IPS-15b (cell line): ENCODE data around the gene EDN1.
"Not testable (repeated sequence)": the region's sequence is repeated elsewhere in the genome, so short reads cannot be mapped to it uniquely, and the experiment has no call there.

Source experiments
- H3K27me3 ChIP-seq: one replicate; pipeline ENCODE4 v1.6.1; 2013; ENCODE audit warnings: low read length; ENCODE audit not compliant: control insufficient read depth, insufficient read depth
- H3K36me3 ChIP-seq: one replicate; pipeline ENCODE4 v1.6.1; 2013; ENCODE audit warnings: low read length; ENCODE audit not compliant: control insufficient read depth, insufficient read depth
- H3K4me1 ChIP-seq: one replicate; pipeline ENCODE4 v1.6.1; 2013; ENCODE audit warnings: mild to moderate bottlenecking, low read length; ENCODE audit not compliant: control insufficient read depth, insufficient read depth
- H3K4me3 ChIP-seq: one replicate; pipeline ENCODE4 v1.5.1; 2013; ENCODE audit warnings: low read depth, low read length
- H3K9ac ChIP-seq: one replicate; pipeline ENCODE4 v1.6.1; 2013; ENCODE audit warnings: low read depth, mild to moderate bottlenecking, low read length
- H3K9me3 ChIP-seq: one replicate; pipeline ENCODE4 v1.6.1; 2013; ENCODE audit warnings: mild to moderate bottlenecking, low read length; ENCODE audit not compliant: control insufficient read depth, insufficient read depth

EDN1 gene

GRCh38 chr6:12318749-12319148 is 28.6 kb downstream of the EDN1 start:
- H3K9ac ChIP-seq, result no peak overlapping the region
- no peaks in the 10 kb centered on the region for H3K36me3 ChIP-seq
- H3K4me3 ChIP-seq, result no peak overlapping the region
- H3K9me3 ChIP-seq, result no peaks in the 10 kb centered on the region
- H3K4me1 ChIP-seq, result no peaks in the 10 kb centered on the region
- H3K27me3 ChIP-seq, result no peaks in the 10 kb centered on the region

- H3K4me3 ChIP-seq, H3K27me3 ChIP-seq, H3K9ac ChIP-seq: not testable (repeated sequence)
These were observed 29.9 kb downstream of the EDN1 start for GRCh38 chr6:12320074-12320473.

GRCh38 chr6:12324099-12324498 is 33.9 kb downstream of the EDN1 start:
- H3K4me1 ChIP-seq, result peaks cover 27% of the 10 kb centered on the region
- H3K27me3 ChIP-seq, result no peaks in the 10 kb centered on the region
- H3K9ac ChIP-seq, result no peak overlapping the region
- no peaks in the 10 kb centered on the region for H3K9me3 ChIP-seq
- no peaks in the 10 kb centered on the region for H3K36me3 ChIP-seq
- no peak overlapping the region for H3K4me3 ChIP-seq

More at GRCh38 chr6:12320074-12320473, 29.9 kb downstream of the EDN1 start:
- not testable (repeated sequence) for H3K4me1 ChIP-seq, H3K9me3 ChIP-seq, H3K36me3 ChIP-seq

GRCh38 chr6:12324748-12325147 is 34.6 kb downstream of the EDN1 start:
- Histone ChIP-seq H3K9me3 (no peaks in the 10 kb centered on the region), H3K4me3 (no peak overlapping the region), H3K9ac (no peak overlapping the region), H3K4me1 (peaks cover 27% of the 10 kb centered on the region), H3K36me3 (no peaks in the 10 kb centered on the region), H3K27me3 (no peaks in the 10 kb centered on the region)

- H3K27me3 ChIP-seq, result no peaks in the 10 kb centered on the region
- H3K36me3 ChIP-seq, result no peaks in the 10 kb centered on the region
- no peaks in the 10 kb centered on the region for H3K9me3 ChIP-seq
- no peak overlapping the region for H3K4me3 ChIP-seq
- H3K4me1 ChIP-seq, result peaks cover 27% of the 10 kb centered on the region
- no peak overlapping the region for H3K9ac ChIP-seq
These were observed 35.7 kb downstream of the EDN1 start for GRCh38 chr6:12325872-12326271.

- Histone ChIP-seq H3K27me3 (no peaks in the 10 kb centered on the region), H3K9ac (no peak overlapping the region), H3K4me3 (no peak overlapping the region), H3K4me1 (peaks cover 27% of the 10 kb centered on the region), H3K36me3 (no peaks in the 10 kb centered on the region), H3K9me3 (no peaks in the 10 kb centered on the region)
These were observed 37.2 kb downstream of the EDN1 start for GRCh38 chr6:12327391-12327790.

GRCh38 chr6:12327988-12328387 is 37.8 kb downstream of the EDN1 start:
- Histone ChIP-seq H3K4me1 (peaks cover 27% of the 10 kb centered on the region), H3K9ac (no peak overlapping the region), H3K27me3 (no peaks in the 10 kb centered on the region), H3K36me3 (no peaks in the 10 kb centered on the region), H3K9me3 (no peaks in the 10 kb centered on the region), H3K4me3 (no peak overlapping the region)

GRCh38 chr6:12328701-12329100 is 38.5 kb downstream of the EDN1 start:
- H3K9ac ChIP-seq, result no peak overlapping the region
- no peaks in the 10 kb centered on the region for H3K9me3 ChIP-seq
- H3K27me3 ChIP-seq, result no peaks in the 10 kb centered on the region
- H3K4me1 ChIP-seq, result peaks cover 27% of the 10 kb centered on the region
- no peak overlapping the region for H3K4me3 ChIP-seq
- H3K36me3 ChIP-seq, result no peaks in the 10 kb centered on the region

GRCh38 chr6:12331474-12331873 is 41.3 kb downstream of the EDN1 start:
- peaks cover 24% of the 10 kb centered on the region for H3K4me1 ChIP-seq
- H3K27me3 ChIP-seq, result no peaks in the 10 kb centered on the region
- H3K4me3 ChIP-seq, result no peak overlapping the region
- H3K9ac ChIP-seq, result no peak overlapping the region
- H3K9me3 ChIP-seq, result no peaks in the 10 kb centered on the region
- no peaks in the 10 kb centered on the region for H3K36me3 ChIP-seq

GRCh38 chr6:12331951-12332749 is 42.0 kb downstream of the EDN1 start:
- Histone ChIP-seq H3K36me3 (no peaks in the 10 kb centered on the region), H3K9me3 (no peaks in the 10 kb centered on the region), H3K27me3 (no peaks in the 10 kb centered on the region), H3K4me3 (no peak overlapping the region), H3K9ac (no peak overlapping the region), H3K4me1 (peaks cover 20% of the 10 kb centered on the region)

GRCh38 chr6:12332750-12333079 is 42.6 kb downstream of the EDN1 start:
- H3K9ac ChIP-seq, H3K36me3 ChIP-seq, H3K9me3 ChIP-seq, H3K27me3 ChIP-seq, H3K4me3 ChIP-seq: not testable (repeated sequence)
- H3K4me1 ChIP-seq, result peaks cover 17% of the 10 kb centered on the region

GRCh38 chr6:12333128-12333527 is 43.0 kb downstream of the EDN1 start:
- Histone ChIP-seq H3K27me3 (no peaks in the 10 kb centered on the region), H3K9me3 (no peaks in the 10 kb centered on the region), H3K4me1 (peaks cover 14% of the 10 kb centered on the region), H3K4me3 (no peak overlapping the region), H3K36me3 (no peaks in the 10 kb centered on the region), H3K9ac (no peak overlapping the region)
